Measurements from ENCODE around the gene APOH. TPM values are rescaled to one million over a fixed set of nuclear protein-coding genes. Genes with fewer than 3 reads are reported as not detected.

APOH gene
- polyA plus RNA-seq, 1 of the 3 experiments (the other 2 are of a cell fraction), result not detected

GRCh38 chr17:66260275-66260674 is 31.1 kb upstream of the APOH start:
- TF ChIP-seq FOSL2 (IDR thresholded peaks at IDR 0.05; ENCODE audit: borderline replicate concordance, low read depth), result no peak
- no peak for TF ChIP-seq RCOR1 (IDR thresholded peaks at IDR 0.05; ENCODE audit: low read length)
- TF ChIP-seq REST (IDR thresholded peaks at IDR 0.05; ENCODE audit: low read depth, low read length), result no peak
- no peak for TF ChIP-seq JUND (IDR thresholded peaks at IDR 0.05)
- no peak for TF ChIP-seq YY1 (IDR thresholded peaks at IDR 0.05; ENCODE audit: low read depth)
- TF ChIP-seq EZH2phosphoT487 (IDR thresholded peaks at IDR 0.05; ENCODE audit: borderline replicate concordance, low read depth), result no peak
- no peak for TF ChIP-seq NFIC (IDR thresholded peaks at IDR 0.05; ENCODE audit: borderline replicate concordance)
- TF ChIP-seq CTCF (IDR thresholded peaks at IDR 0.05), result no peak
- no peak for TF ChIP-seq TCF12 (IDR thresholded peaks at IDR 0.05)
- TF ChIP-seq MAX (IDR thresholded peaks at IDR 0.05; ENCODE audit: low read depth), result no peak
- TF ChIP-seq FOXJ3 (CRISPR knock-in tag; IDR thresholded peaks at IDR 0.05), result no peak
- no peak for TF ChIP-seq CHD2 (IDR thresholded peaks at IDR 0.05; ENCODE audit: low read length, partially characterized antibody)
- TF ChIP-seq POLR2AphosphoS5 (IDR thresholded peaks at IDR 0.05; ENCODE audit: low read depth, low read length), result no peak
- no peak for TF ChIP-seq ELF1 (IDR thresholded peaks at IDR 0.05)
- no peak for TF ChIP-seq RAD21 (IDR thresholded peaks at IDR 0.05; ENCODE audit: low read length)
- no peak for TF ChIP-seq TAF1 (IDR thresholded peaks at IDR 0.05; ENCODE audit: borderline replicate concordance, low read depth, low read length)
- no peak for TF ChIP-seq SMC3 (IDR thresholded peaks at IDR 0.05; ENCODE audit: low read depth, low read length)
- no peak for TF ChIP-seq USF2 (IDR thresholded peaks at IDR 0.05; ENCODE audit: borderline replicate concordance, low read depth, low read length)
- no peak for TF ChIP-seq NRF1 (IDR thresholded peaks at IDR 0.05; ENCODE audit: low read depth, low read length)
- TF ChIP-seq SIN3A (IDR thresholded peaks at IDR 0.05; ENCODE audit: borderline replicate concordance, low read depth, low read length), result no peak
- Histone ChIP-seq H2AFZ (ENCODE audit: low read depth) (no peak overlapping the region), H3K9me2 (no peaks in the 10 kb centered on the region), H3K36me3 (replicated peaks in 1 of 2; ENCODE audit: control insufficient read depth in 1 of 2, insufficient read depth in 2 of 2, low read length in 1 of 2) (peaks cover 0 to 4% of the 10 kb centered on the region in 2 experiments), H3K9me3 (no peaks in the 10 kb centered on the region; the same call in 1 of the 2 replicates), H3K27me3 (ENCODE audit: insufficient read depth) (no peaks in the 10 kb centered on the region), H3K4me1 (ENCODE audit: control insufficient read depth in 1 of 2, insufficient read depth in 2 of 2, low read depth in 1 of 2, low read length in 1 of 2) (peaks cover 0 to 6% of the 10 kb centered on the region in 2 experiments; a peak in 3 of 4 replicates), H3F3A (replicated peaks; ENCODE audit: insufficient read depth) (peaks cover 4% of the 10 kb centered on the region), H4K20me1 (ENCODE audit: insufficient read depth) (no peaks in the 10 kb centered on the region), H3K4me2 (no peak overlapping the region), H3K79me2 (ENCODE audit: insufficient read depth) (no peaks in the 10 kb centered on the region), H3K27ac (ENCODE audit: low read depth in 2 of 2, low read length in 1 of 2) (no peak overlapping the region), H3K9ac (no peak overlapping the region), H3K4me3 (ENCODE audit: low read depth in 2 of 2, low read length in 1 of 2) (no peak overlapping the region)
- WGBS (ENCODE audit: low lambda C conversion rate), result 97% methylated on average over 6 of the region's 6 CpGs
- POLR2A ChIA-PET, result interaction anchor here (0.6 kb wide), 1 partner anchor 208 kb away, joined by 7 read pairs; no protein-coding TSS in a partner anchor
- DNase-seq, result no peak
- CTCF ChIA-PET, result interaction anchor here (0.7 to 2.8 kb wide), 5 partner anchors 41 to 414 kb away, joined by 3 to 10 read pairs (median 3); no protein-coding TSS in a partner anchor

Measured in SK-N-SH (cell line).